Endothelial cell of umbilical vein (primary cell): ENCODE measurements around the gene RAPGEF4. TPM values are rescaled to one million over a fixed set of nuclear protein-coding genes. Genes with fewer than 3 reads are reported as not detected.

Source experiments
- BruUV-seq: library from RNA; stranded (reverse); fragments of 400-500 nt; replicated peaks from 2 replicates; lab custom pipeline; 2021; lab: Mats Ljungman, UMichigan
- CTCF ChIA-PET: fragments of 300-600, 350-600 bp; sonication (Branson Sonifier 250); formaldehyde crosslinking; loops from one replicate; lab custom pipeline; 2021; ENCODE audit warnings: antibody characterized with exemption, inconsistent platforms; lab: Charles Lee
- POLR2A ChIA-PET: fragments of 300-600, 350-600 bp; sonication (Branson Sonifier 250); formaldehyde crosslinking; loops from one replicate; lab custom pipeline; 2021; ENCODE audit warnings: antibody characterized with exemption, inconsistent platforms; lab: Charles Lee
- DNase-seq: peaks from one replicate; pipeline ENCODE4 v3.0.0-alpha.2; 2011; ENCODE audit warnings: low read depth, low spot score
- FAIRE-seq: peaks from 2 replicates; lab custom pipeline; 2011; peaks lifted over from hg19 to GRCh38; lab: Jason Lieb, UNC
- H2AFZ ChIP-seq: 2 replicates; pipeline ENCODE4 v1.6.0; 2012; ENCODE audit warnings: low read depth, low read length, control low read depth, inconsistent platforms
- H3K27ac ChIP-seq: 2 replicates; pipeline ENCODE4 v1.5.1; 2011; ENCODE audit warnings: low read depth, mild to moderate bottlenecking, control low read depth, low read length, moderate library complexity; ENCODE audit not compliant: insufficient read depth
- H3K27me3 ChIP-seq, 2 experiments: 2 replicates each; pipeline versions ENCODE4 v1.6.0 to v1.6.1; 2011; ENCODE audit warnings: low read length in 2 of 2, mixed read lengths in 1 of 2; ENCODE audit not compliant: control insufficient read depth in 2 of 2, insufficient read depth in 2 of 2
- H3K36me3 ChIP-seq, 2 experiments: 2 replicates in 1 of 2; 3 replicates in 1 of 2; pipeline ENCODE4 v1.5.1; 2011; ENCODE audit warnings: low read length in 2 of 2, mild to moderate bottlenecking in 1 of 2, moderate library complexity in 1 of 2; ENCODE audit not compliant: control insufficient read depth in 2 of 2, insufficient read depth in 2 of 2; ENCODE audit errors: extremely low read depth in 1 of 2
- H3K4me1 ChIP-seq: 3 replicates; pipeline ENCODE4 v1.5.1; 2011; ENCODE audit warnings: mild to moderate bottlenecking, low read length; ENCODE audit not compliant: control insufficient read depth, insufficient read depth; ENCODE audit errors: extremely low read depth
- H3K4me2 ChIP-seq: 2 replicates; pipeline ENCODE4 v1.6.1; 2011; ENCODE audit warnings: low read length, control low read depth, mixed read lengths; ENCODE audit not compliant: insufficient read depth
- H3K4me3 ChIP-seq, 3 experiments: fragments of 200-600 bp in 1 of 3; sonication (generic), shearing (Covaris generic) in 1 of 3; replicated peaks in 1 of 3; 2 replicates each; pipeline ENCODE4 v1.5.1; 2011 to 2016; ENCODE audit warnings: control low read depth in 3 of 3, low read length in 3 of 3, mild to moderate bottlenecking in 2 of 3, inconsistent platforms in 1 of 3, low read depth in 1 of 3, moderate library complexity in 1 of 3; ENCODE audit not compliant: insufficient read depth in 1 of 3
- H3K79me2 ChIP-seq: 2 replicates; pipeline ENCODE4 v1.6.0; 2012; ENCODE audit warnings: low read length, inconsistent platforms; ENCODE audit not compliant: control insufficient read depth, insufficient read depth
- H3K9ac ChIP-seq: replicated peaks from 2 replicates; pipeline ENCODE3; 2011; ENCODE audit warnings: low read length, control low read depth; ENCODE audit not compliant: insufficient read depth; ENCODE audit errors: extremely low read depth
- H3K9me1 ChIP-seq: replicated peaks from 3 replicates; pipeline ENCODE4 v1.6.0; 2011; ENCODE audit warnings: mild to moderate bottlenecking, low read length; ENCODE audit not compliant: control insufficient read depth, insufficient read depth; ENCODE audit errors: extremely low read depth
- H3K9me3 ChIP-seq: replicated peaks from 2 replicates; pipeline ENCODE4 v1.5.1; 2012; ENCODE audit warnings: low read length, inconsistent platforms; ENCODE audit not compliant: control insufficient read depth, insufficient read depth
- H4K20me1 ChIP-seq: replicated peaks from 2 replicates; pipeline ENCODE3; 2011; ENCODE audit warnings: mild to moderate bottlenecking, low read length; ENCODE audit not compliant: control insufficient read depth, insufficient read depth; ENCODE audit errors: extremely low read depth
- EZH2 ChIP-seq: IDR thresholded peaks from 2 replicates; pipeline ENCODE4 v1.6.1; 2012; ENCODE audit warnings: borderline replicate concordance, low read depth, mild to moderate bottlenecking, moderate library complexity, low read length, inconsistent platforms; ENCODE audit not compliant: severe bottlenecking
- FOS ChIP-seq: IDR thresholded peaks from 2 replicates; pipeline ENCODE4 v1.6.1; 2011; ENCODE audit warnings: mild to moderate bottlenecking, low read length, moderate library complexity, borderline replicate concordance; ENCODE audit not compliant: insufficient read depth
- GATA2 ChIP-seq: IDR thresholded peaks from 2 replicates; pipeline ENCODE4 v1.7.0; 2011; ENCODE audit warnings: low read depth, mild to moderate bottlenecking, moderate library complexity, mixed read lengths, low read length; ENCODE audit not compliant: insufficient read length, insufficient read depth
- JUN ChIP-seq: IDR thresholded peaks from 2 replicates; pipeline ENCODE4 v1.6.1; 2011; ENCODE audit warnings: borderline replicate concordance, low read depth; ENCODE audit not compliant: insufficient read length, insufficient read depth
- POLR2A ChIP-seq: IDR thresholded peaks from 2 replicates; pipeline ENCODE4 v1.6.1; 2012; ENCODE audit warnings: low read depth, mild to moderate bottlenecking, control low read depth, low read length
- dilution Hi-C: fragments of 300-500 bp; cut with MboI; formaldehyde crosslinking; loops from one replicate; pipeline ENCODE4 v1.15.0; 2019; ENCODE audit warnings: low sequenced_read_pairs; ENCODE audit not compliant: extremely low pct_ligation_motif_present
- intact Hi-C: fragments of 100-400 bp; cut with micrococcal nuclease; formaldehyde crosslinking; loops from one replicate; pipeline ENCODE4 v1.10.0; 2022
- polyA plus RNA-seq, 4 experiments: library from polyadenylated mRNA; depleted of rRNA in 3 of 4; stranded (reverse) in 3 of 4; unstranded in 1 of 4; fragments of >200 nt; gene quantifications; 2 replicates each; pipeline versions ENCODE4 v1.2.1 to v1.2.3, GENCODE V29; 2011 to 2012; ENCODE audit warnings: missing spikeins in 1 of 4
- total RNA-seq: library from RNA; stranded (reverse); gene quantifications from 2 replicates; pipeline ENCODE4 v1.2.3, GENCODE V29; 2021

The RAPGEF4 gene
- total and polyA plus RNA-seq, 2 donors (not counting 3 experiments of a cell fraction or from before 2014, with no cell fraction given): 7.2 to 9.2 TPM

- no peaks in the 10 kb centered on the region for H3K4me1 ChIP-seq
- no peak overlapping the region for H3K27ac ChIP-seq
- no peaks in the 10 kb centered on the region for H3K79me2 ChIP-seq
- FAIRE-seq (no peak), DNase-seq (no peak)
- H3K36me3 ChIP-seq: no peaks in the 10 kb centered on the region
- intact Hi-C loops (no loop called here), dilution Hi-C loops (no loop called here)
- ChIA-PET POLR2A (no interaction called here), CTCF (interaction anchor here (1.1 to 7.5 kb wide), 4 partner anchors 22 to 402 kb away, joined by 3 to 108 read pairs (median 19); no protein-coding TSS in a partner anchor)
- no peaks in the 10 kb centered on the region for H3K9me1 ChIP-seq
- no peaks in the 10 kb centered on the region for H3K9me3 ChIP-seq
- no peak overlapping the region for H3K4me3 ChIP-seq
- no peaks in the 10 kb centered on the region for H4K20me1 ChIP-seq
- H3K9ac ChIP-seq: no peak overlapping the region
- no peak overlapping the region for H2AFZ ChIP-seq
- no peak overlapping the region for H3K4me2 ChIP-seq
- peaks cover 0 to 2% of the 10 kb centered on the region in 2 experiments for H3K27me3 ChIP-seq
- TF ChIP-seq POLR2A: no peak
- no TSS peak for BruUV-seq
Observed at GRCh38 chr2:172808156-172808555, 72.5 kb downstream of the RAPGEF4 start.

DNA sequence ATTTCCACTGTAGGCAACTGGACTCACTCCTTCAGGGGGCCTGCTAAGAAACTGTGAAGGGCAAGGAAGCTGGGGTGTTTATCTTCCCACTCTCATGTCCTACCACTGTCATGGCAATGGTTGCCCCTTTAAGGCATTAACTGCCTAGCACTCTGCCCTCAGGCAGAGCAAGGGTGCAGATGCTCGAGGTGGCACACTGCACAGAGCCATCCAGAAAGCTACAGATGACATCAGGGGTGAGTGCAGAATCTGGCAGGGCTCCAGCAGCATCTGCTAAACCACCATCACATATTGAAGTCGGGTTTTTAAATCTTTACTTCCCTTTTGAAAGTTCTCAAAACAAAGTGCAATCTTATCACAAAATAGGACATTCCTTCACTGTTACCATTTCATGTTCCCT, 75.4 kb downstream of the RAPGEF4 start:
- ChIA-PET POLR2A (no interaction called here), CTCF (interaction anchor here (7.5 kb wide), 1 partner anchor 121 kb away, joined by 108 read pairs; no protein-coding TSS in a partner anchor)
- H3K9me1 ChIP-seq: no peaks in the 10 kb centered on the region
- H3K79me2 ChIP-seq: no peaks in the 10 kb centered on the region
- no peaks in the 10 kb centered on the region for H3K36me3 ChIP-seq
- intact Hi-C loops: no loop called here
- no peak overlapping the region for H2AFZ ChIP-seq
- no peak for FAIRE-seq
- H3K27ac ChIP-seq: no peak overlapping the region
- TF ChIP-seq POLR2A: no peak
- no peak for TF ChIP-seq JUN
- TF ChIP-seq EZH2: no peak
- TF ChIP-seq FOS: no peak
- no peak for TF ChIP-seq GATA2
- no peaks in the 10 kb centered on the region for H3K9me3 ChIP-seq
- H3K27me3 ChIP-seq: peaks cover 0 to 2% of the 10 kb centered on the region in 2 experiments
- no peaks in the 10 kb centered on the region for H4K20me1 ChIP-seq
- no peak for DNase-seq
- H3K4me2 ChIP-seq: no peak overlapping the region
- H3K4me3 ChIP-seq: no peak overlapping the region
- no peak overlapping the region for H3K9ac ChIP-seq
- H3K4me1 ChIP-seq: no peaks in the 10 kb centered on the region
- dilution Hi-C loops: no loop called here
- no TSS peak for BruUV-seq
